ENCODE measurements around the gene OGDH. TPM values are rescaled to one million over a fixed set of nuclear protein-coding genes. Genes with fewer than 3 reads are reported as not detected.
"Not testable (repeated sequence)": the region's sequence is repeated elsewhere in the genome, so short reads cannot be mapped to it uniquely, and the experiment has no call there.

Gene OGDH
- total RNA-seq, 2 experiments from 2014 or later: 78.6 to 85.6 TPM

DNA sequence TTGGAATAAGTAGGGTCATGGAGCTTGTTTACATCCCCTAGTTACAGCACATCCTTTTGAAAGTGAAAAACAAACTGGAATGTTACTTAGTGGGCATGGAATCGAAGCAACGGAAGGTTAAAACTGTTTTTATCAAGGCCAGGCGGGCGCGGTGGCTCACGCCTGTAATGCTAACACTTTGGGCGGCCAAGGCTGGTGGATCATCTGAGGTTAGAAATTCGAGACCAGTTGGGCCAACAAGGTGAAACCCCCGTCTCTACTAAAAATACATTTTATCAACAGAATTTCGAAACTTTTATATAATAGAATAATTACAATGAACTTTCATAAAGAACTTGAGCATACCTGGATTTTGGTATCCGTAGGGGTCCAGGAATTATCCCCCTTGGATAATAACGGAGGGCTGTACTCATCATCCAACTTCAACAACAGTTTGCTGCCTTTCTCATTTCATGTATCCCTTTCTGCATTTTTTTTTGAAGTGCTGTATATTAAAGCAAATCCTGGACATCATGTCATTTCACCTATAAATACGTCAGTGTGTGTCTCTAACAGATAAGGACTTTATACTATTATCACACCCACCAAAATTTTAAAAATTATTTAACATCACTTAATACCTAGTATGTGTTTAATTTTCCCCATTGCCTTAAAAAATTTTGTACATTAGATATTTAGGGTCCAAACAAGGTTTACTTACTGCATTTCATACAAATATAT lies 23.1 kb upstream of the OGDH start:
- Mint-ChIP-seq H3K36me3 (ENCODE audit: low read depth) (peaks cover 28% of the 10 kb centered on the region), H3K4me1 (ENCODE audit: low read depth) (peaks cover 32% of the 10 kb centered on the region), H3K4me3 (peak overlapping the region; percentile 93), H3K9me3 (no peaks in the 10 kb centered on the region), H3K27me3 (no peaks in the 10 kb centered on the region), H3K27ac (peak overlapping the region; percentile 95)
- DNase-seq (no peak), ATAC-seq (no peak)
- intact Hi-C loops (cut with micrococcal nuclease): loop anchor here (5.0 to 10.0 kb wide), 2 partner anchors 171 to 264 kb away; partner anchors contain the start of gene H2AZ2
- ChIA-PET CTCF (interaction anchor here (0.9 to 1.5 kb wide), 3 partner anchors 9 to 73 kb away, joined by 3 read pairs; partner anchors contain the start of gene DDX56), POLR2A (interaction anchor here (0.8 to 3.2 kb wide), 9 partner anchors 8 to 302 kb away, joined by 3 to 32 read pairs (median 4); partner anchors contain the start of genes DDX56, OGDH and PURB)
- TF ChIP-seq, protein P1, sequence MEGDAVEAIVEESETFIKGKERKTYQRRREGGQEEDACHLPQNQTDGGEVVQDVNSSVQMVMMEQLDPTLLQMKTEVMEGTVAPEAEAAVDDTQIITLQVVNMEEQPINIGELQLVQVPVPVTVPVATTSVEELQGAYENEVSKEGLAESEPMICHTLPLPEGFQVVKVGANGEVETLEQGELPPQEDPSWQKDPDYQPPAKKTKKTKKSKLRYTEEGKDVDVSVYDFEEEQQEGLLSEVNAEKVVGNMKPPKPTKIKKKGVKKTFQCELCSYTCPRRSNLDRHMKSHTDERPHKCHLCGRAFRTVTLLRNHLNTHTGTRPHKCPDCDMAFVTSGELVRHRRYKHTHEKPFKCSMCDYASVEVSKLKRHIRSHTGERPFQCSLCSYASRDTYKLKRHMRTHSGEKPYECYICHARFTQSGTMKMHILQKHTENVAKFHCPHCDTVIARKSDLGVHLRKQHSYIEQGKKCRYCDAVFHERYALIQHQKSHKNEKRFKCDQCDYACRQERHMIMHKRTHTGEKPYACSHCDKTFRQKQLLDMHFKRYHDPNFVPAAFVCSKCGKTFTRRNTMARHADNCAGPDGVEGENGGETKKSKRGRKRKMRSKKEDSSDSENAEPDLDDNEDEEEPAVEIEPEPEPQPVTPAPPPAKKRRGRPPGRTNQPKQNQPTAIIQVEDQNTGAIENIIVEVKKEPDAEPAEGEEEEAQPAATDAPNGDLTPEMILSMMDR (IDR thresholded peaks at IDR 0.05): no peak

DNA sequence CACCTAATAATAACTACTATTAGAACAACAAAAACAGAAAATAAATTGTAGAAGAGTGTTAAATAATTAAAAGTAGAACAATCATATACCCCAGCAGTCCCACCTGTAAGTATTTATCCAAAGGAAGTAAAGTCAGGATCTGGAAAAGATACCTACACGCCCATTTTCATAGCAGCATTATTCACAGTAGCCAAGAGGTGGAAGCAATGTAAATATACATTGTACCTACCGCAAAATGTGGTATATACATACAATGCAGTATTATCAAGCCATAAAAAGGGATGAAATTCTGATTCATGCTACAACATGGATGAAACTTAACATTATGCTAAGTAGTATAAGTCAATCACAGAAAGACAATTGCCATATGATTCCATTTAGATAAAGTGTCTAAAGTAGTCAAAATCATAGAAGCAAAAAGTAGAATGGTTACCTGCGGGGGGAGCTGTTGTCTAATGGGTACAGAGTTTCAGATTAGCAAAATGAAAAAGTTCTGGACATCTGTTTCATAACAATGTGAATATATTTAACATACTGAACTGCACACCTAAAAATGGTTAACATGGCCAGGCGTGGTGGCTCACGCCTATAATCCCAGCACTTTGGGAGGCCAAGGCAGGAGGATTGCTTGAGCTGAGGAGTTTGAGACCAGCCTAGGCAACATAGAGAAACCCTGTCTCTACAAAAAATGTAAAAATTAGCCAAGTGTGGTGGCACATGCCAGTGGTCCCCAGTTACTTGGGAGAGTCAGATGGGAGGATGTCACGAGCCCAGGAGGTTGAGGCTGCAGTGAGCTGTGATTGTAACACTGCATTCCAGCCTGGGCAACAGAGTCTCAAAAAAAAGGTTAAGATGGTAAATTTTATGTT lies 18.4 kb upstream of the OGDH start:
- POLR2A ChIA-PET: interaction anchor here (0.8 to 1.2 kb wide), 3 partner anchors 15 to 236 kb away, joined by 3 to 7 read pairs (median 3); partner anchors contain the start of gene DDX56
- intact Hi-C loops (cut with micrococcal nuclease): loop anchor here (10.0 kb wide), 1 partner anchor 167 kb away; no protein-coding TSS in a partner anchor
- H3K9me3 Mint-ChIP-seq: no peaks in the 10 kb centered on the region

DNA sequence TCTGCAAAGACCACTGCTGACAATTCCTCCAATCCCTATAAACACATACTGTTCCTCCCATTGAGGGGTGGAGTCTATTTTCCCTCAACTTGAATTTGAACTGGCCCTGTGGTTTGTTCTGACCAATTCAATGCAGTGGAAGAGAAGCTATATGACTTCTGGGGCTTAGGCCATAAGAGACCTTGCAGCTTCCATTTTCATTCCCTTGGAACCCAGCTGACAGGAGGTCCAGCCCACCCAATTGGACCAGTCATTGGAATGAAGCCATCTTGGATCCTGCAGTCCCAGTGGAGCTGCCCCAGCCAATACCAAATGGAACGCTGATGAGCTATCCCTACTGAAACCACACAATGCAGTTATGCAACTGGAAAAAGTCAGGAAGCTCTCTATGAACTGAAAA lies 15.5 kb upstream of the OGDH start:
- DNase-seq (no peak), ATAC-seq (no peak)
- CTCF ChIA-PET: no interaction called here
- H3K4me3 Mint-ChIP-seq: no peak overlapping the region
- intact Hi-C loops (cut with micrococcal nuclease): no loop called here
- H3K9me3 Mint-ChIP-seq: no peaks in the 10 kb centered on the region
- H3K36me3 Mint-ChIP-seq (ENCODE audit: low read depth): no peaks in the 10 kb centered on the region
- TF ChIP-seq, protein P1 (IDR thresholded peaks at IDR 0.05): no peak
- POLR2A ChIA-PET: interaction anchor here (0.8 to 1.4 kb wide), 3 partner anchors 8 to 256 kb away, joined by 3 to 4 read pairs (median 3); no protein-coding TSS in a partner anchor
- H3K27ac Mint-ChIP-seq: no peak overlapping the region
- H3K27me3 Mint-ChIP-seq: no peaks in the 10 kb centered on the region
- H3K4me1 Mint-ChIP-seq (ENCODE audit: low read depth): peaks cover 5% of the 10 kb centered on the region

More for the DNA sequence above, 18.4 kb upstream of the OGDH start:
- TF ChIP-seq, protein P1 (IDR thresholded peaks at IDR 0.05): peak; percentile 79
- peak; percentile 89 for ATAC-seq
- no peak overlapping the region for H3K4me3 Mint-ChIP-seq
- CTCF ChIA-PET: interaction anchor here (0.5 to 1.6 kb wide), 12 partner anchors 12 to 338 kb away, joined by 3 to 6 read pairs (median 4); no protein-coding TSS in a partner anchor
- no peaks in the 10 kb centered on the region for H3K27me3 Mint-ChIP-seq
- no peaks in the 10 kb centered on the region for H3K36me3 Mint-ChIP-seq (ENCODE audit: low read depth)
- H3K4me1 Mint-ChIP-seq (ENCODE audit: low read depth): peaks cover 8% of the 10 kb centered on the region
- peak; percentile 85 for DNase-seq
- no peak overlapping the region for H3K27ac Mint-ChIP-seq

DNA sequence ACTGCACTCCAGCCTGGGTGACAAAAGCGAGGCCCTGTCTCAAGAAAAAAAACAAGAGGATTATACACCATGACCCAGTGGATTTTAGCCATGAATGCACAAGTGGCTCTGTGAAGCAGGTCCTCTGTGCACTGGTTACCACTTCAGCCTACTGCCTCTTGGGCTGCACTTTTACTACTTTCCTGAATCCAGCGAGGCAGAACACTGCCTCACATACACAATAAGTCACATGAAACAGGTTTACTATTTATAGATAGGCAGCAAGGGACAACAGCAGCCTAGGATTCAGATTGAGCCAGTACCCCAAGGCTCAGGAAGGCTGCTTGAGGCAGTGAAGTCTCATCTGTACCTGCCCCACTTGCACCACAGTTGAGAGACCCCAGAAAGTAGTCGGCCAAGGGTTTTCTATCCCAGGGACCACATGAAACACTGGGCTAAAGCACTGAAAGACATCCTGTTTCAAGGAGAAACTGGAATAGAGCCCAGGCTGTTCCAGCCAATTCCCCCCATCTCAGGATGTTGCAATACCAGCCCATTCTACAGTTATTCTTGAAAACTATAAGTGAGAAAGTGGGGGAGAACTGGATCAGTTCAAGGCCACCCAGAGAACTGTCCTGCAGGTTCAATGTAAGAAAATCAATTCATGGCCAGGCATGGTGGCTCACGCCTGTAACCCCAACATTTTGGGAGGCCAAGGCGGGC lies 10.3 kb upstream of the OGDH start:
- intact Hi-C loops (cut with micrococcal nuclease): no loop called here
- no peaks in the 10 kb centered on the region for H3K36me3 Mint-ChIP-seq (ENCODE audit: low read depth)
- ATAC-seq: no peak
- no peak overlapping the region for H3K4me3 Mint-ChIP-seq
- no peaks in the 10 kb centered on the region for H3K9me3 Mint-ChIP-seq
- POLR2A ChIA-PET: no interaction called here
- H3K27me3 Mint-ChIP-seq: no peaks in the 10 kb centered on the region
- no peak overlapping the region for H3K27ac Mint-ChIP-seq
- no peak for DNase-seq
- CTCF ChIA-PET: no interaction called here
- TF ChIP-seq, protein P1 (IDR thresholded peaks at IDR 0.05): no peak
- H3K4me1 Mint-ChIP-seq (ENCODE audit: low read depth): no peaks in the 10 kb centered on the region

DNA sequence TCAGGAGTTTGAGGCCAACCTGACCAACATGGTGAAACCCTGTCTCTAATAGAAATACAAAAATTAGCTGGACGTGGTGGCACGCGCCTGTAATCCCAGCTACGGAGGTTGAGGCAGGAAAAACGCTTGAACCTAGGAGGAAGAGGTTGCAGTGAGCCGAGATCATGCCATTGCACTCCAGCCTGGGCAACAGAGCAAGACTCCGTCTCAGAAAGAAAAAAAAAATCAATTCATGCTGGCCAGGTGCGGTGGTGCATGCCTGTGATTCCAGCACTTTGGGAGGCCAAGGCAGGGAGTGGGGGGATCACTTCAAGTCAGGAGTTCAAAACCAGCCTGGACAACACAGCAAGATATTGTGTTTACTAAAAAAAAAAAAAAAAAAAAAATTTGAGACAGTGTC lies 9.2 kb upstream of the OGDH start:
- H3K9me3 Mint-ChIP-seq; intact Hi-C loops (cut with micrococcal nuclease); H3K27me3 Mint-ChIP-seq; H3K36me3 Mint-ChIP-seq (ENCODE audit: low read depth); H3K27ac Mint-ChIP-seq; DNase-seq; H3K4me1 Mint-ChIP-seq (ENCODE audit: low read depth); H3K4me3 Mint-ChIP-seq; ATAC-seq: not testable (repeated sequence)
- CTCF ChIA-PET: interaction anchor here (1.1 kb wide), 1 partner anchor 11 kb away, joined by 3 read pairs; no protein-coding TSS in a partner anchor
- POLR2A ChIA-PET: interaction anchor here (0.6 kb wide), 1 partner anchor 11 kb away, joined by 3 read pairs; no protein-coding TSS in a partner anchor

Measured in activated CD8-positive, alpha-beta T cell treated with anti-CD3 and anti-CD28 coated beads for 36 hours (primary cell).